ENCODE measurements around the gene LRP2.
"Not testable (repeated sequence)": the region's sequence is repeated elsewhere in the genome, so short reads cannot be mapped to it uniquely, and the experiment has no call there.

Gene LRP2

GRCh38 chr2:169158874-169159273, 203.5 kb downstream of the LRP2 start:
- no peak overlapping the region for H3K4me3 Mint-ChIP-seq
- H3K27me3 Mint-ChIP-seq, result peaks cover 7% of the 10 kb centered on the region
- no peaks in the 10 kb centered on the region for H3K4me1 Mint-ChIP-seq
- H3K27ac Mint-ChIP-seq, result no peak overlapping the region
- H3K36me3 Mint-ChIP-seq, result peaks cover 2% of the 10 kb centered on the region
- peaks cover 3% of the 10 kb centered on the region for H3K9me3 Mint-ChIP-seq

- H3K27ac Mint-ChIP-seq, result no peak overlapping the region
- no peak overlapping the region for H3K4me3 Mint-ChIP-seq
- H3K36me3 Mint-ChIP-seq, result no peaks in the 10 kb centered on the region
- H3K27me3 Mint-ChIP-seq, result no peaks in the 10 kb centered on the region
- no peaks in the 10 kb centered on the region for H3K4me1 Mint-ChIP-seq
- H3K9me3 Mint-ChIP-seq, result no peaks in the 10 kb centered on the region
Observed at GRCh38 chr2:169146220-169146619, 216.1 kb downstream of the LRP2 start.

GRCh38 chr2:169143998-169144397, 218.3 kb downstream of the LRP2 start:
- H3K9me3 Mint-ChIP-seq, result no peaks in the 10 kb centered on the region
- no peaks in the 10 kb centered on the region for H3K4me1 Mint-ChIP-seq
- no peaks in the 10 kb centered on the region for H3K36me3 Mint-ChIP-seq
- H3K27me3 Mint-ChIP-seq, result no peaks in the 10 kb centered on the region
- H3K27ac Mint-ChIP-seq, result no peak overlapping the region
- no peak overlapping the region for H3K4me3 Mint-ChIP-seq

GRCh38 chr2:169141713-169142352, 220.5 kb downstream of the LRP2 start:
- Mint-ChIP-seq H3K4me3 (no peak overlapping the region), H3K27me3 (no peaks in the 10 kb centered on the region), H3K9me3 (no peaks in the 10 kb centered on the region), H3K4me1 (no peaks in the 10 kb centered on the region), H3K36me3 (no peaks in the 10 kb centered on the region), H3K27ac (no peak overlapping the region)

- Mint-ChIP-seq H3K9me3 (no peaks in the 10 kb centered on the region), H3K27me3 (no peaks in the 10 kb centered on the region), H3K4me1 (no peaks in the 10 kb centered on the region), H3K27ac (no peak overlapping the region), H3K4me3 (no peak overlapping the region), H3K36me3 (no peaks in the 10 kb centered on the region)
Observed at GRCh38 chr2:169139993-169140767, 222.2 kb downstream of the LRP2 start.

- H3K27me3 Mint-ChIP-seq, result no peaks in the 10 kb centered on the region
- H3K4me3 Mint-ChIP-seq, result no peak overlapping the region
- H3K4me1 Mint-ChIP-seq, result no peaks in the 10 kb centered on the region
- no peak overlapping the region for H3K27ac Mint-ChIP-seq
- no peaks in the 10 kb centered on the region for H3K36me3 Mint-ChIP-seq
- no peaks in the 10 kb centered on the region for H3K9me3 Mint-ChIP-seq
Observed at GRCh38 chr2:169139145-169139544, 223.2 kb downstream of the LRP2 start.

GRCh38 chr2:169137924-169138323, 224.4 kb downstream of the LRP2 start:
- no peak overlapping the region for H3K27ac Mint-ChIP-seq
- H3K4me3 Mint-ChIP-seq, result no peak overlapping the region
- no peaks in the 10 kb centered on the region for H3K36me3 Mint-ChIP-seq
- no peaks in the 10 kb centered on the region for H3K27me3 Mint-ChIP-seq
- no peaks in the 10 kb centered on the region for H3K4me1 Mint-ChIP-seq
- no peaks in the 10 kb centered on the region for H3K9me3 Mint-ChIP-seq

- Mint-ChIP-seq H3K9me3 (no peaks in the 10 kb centered on the region), H3K27ac (no peak overlapping the region), H3K4me3 (no peak overlapping the region), H3K36me3 (no peaks in the 10 kb centered on the region), H3K4me1 (no peaks in the 10 kb centered on the region), H3K27me3 (no peaks in the 10 kb centered on the region)
Observed at GRCh38 chr2:169136885-169137534, 225.3 kb downstream of the LRP2 start.

- not testable (repeated sequence) for H3K9me3 Mint-ChIP-seq, H3K27ac Mint-ChIP-seq, H3K4me3 Mint-ChIP-seq, H3K36me3 Mint-ChIP-seq, H3K27me3 Mint-ChIP-seq, H3K4me1 Mint-ChIP-seq
Observed at GRCh38 chr2:169136428-169136827, 225.9 kb downstream of the LRP2 start.

GRCh38 chr2:169134272-169134671, 228.1 kb downstream of the LRP2 start:
- not testable (repeated sequence) for H3K4me1 Mint-ChIP-seq, H3K9me3 Mint-ChIP-seq, H3K4me3 Mint-ChIP-seq, H3K36me3 Mint-ChIP-seq, H3K27ac Mint-ChIP-seq, H3K27me3 Mint-ChIP-seq

- Mint-ChIP-seq H3K9me3 (no peaks in the 10 kb centered on the region), H3K27me3 (no peaks in the 10 kb centered on the region), H3K4me1 (no peaks in the 10 kb centered on the region), H3K4me3 (no peak overlapping the region), H3K27ac (no peak overlapping the region), H3K36me3 (no peaks in the 10 kb centered on the region)
Observed at GRCh38 chr2:169131587-169132512, 230.5 kb downstream of the LRP2 start.

- H3K9me3 Mint-ChIP-seq, result no peaks in the 10 kb centered on the region
- no peak overlapping the region for H3K4me3 Mint-ChIP-seq
- H3K27me3 Mint-ChIP-seq, result no peaks in the 10 kb centered on the region
- H3K36me3 Mint-ChIP-seq, result no peaks in the 10 kb centered on the region
- no peak overlapping the region for H3K27ac Mint-ChIP-seq
- no peaks in the 10 kb centered on the region for H3K4me1 Mint-ChIP-seq
Observed at GRCh38 chr2:169129703-169130243, 232.6 kb downstream of the LRP2 start.

- Mint-ChIP-seq H3K27me3 (peaks cover 2% of the 10 kb centered on the region), H3K36me3 (peaks cover 2% of the 10 kb centered on the region), H3K4me1 (peaks cover 4% of the 10 kb centered on the region), H3K27ac (no peak overlapping the region), H3K4me3 (no peak overlapping the region), H3K9me3 (no peaks in the 10 kb centered on the region)
Observed at GRCh38 chr2:169119851-169120250, 242.5 kb downstream of the LRP2 start.

GRCh38 chr2:169119123-169119760, 243.1 kb downstream of the LRP2 start:
- no peak overlapping the region for H3K4me3 Mint-ChIP-seq

GRCh38 chr2:169118060-169118459, 244.3 kb downstream of the LRP2 start:
- Mint-ChIP-seq H3K27me3 (peaks cover under 1% of the 10 kb centered on the region), H3K36me3 (peaks cover 2% of the 10 kb centered on the region), H3K9me3 (no peaks in the 10 kb centered on the region), H3K27ac (no peak overlapping the region), H3K4me1 (peaks cover 4% of the 10 kb centered on the region), H3K4me3 (no peak overlapping the region)

More at GRCh38 chr2:169119123-169119760, 243.1 kb downstream of the LRP2 start:
- Mint-ChIP-seq H3K27ac (no peak overlapping the region), H3K27me3 (peaks cover 2% of the 10 kb centered on the region), H3K36me3 (peaks cover 2% of the 10 kb centered on the region), H3K9me3 (no peaks in the 10 kb centered on the region), H3K4me1 (peaks cover 4% of the 10 kb centered on the region)

Measured in activated naive CD4-positive, alpha-beta T cell treated with anti-CD3 and anti-CD28 coated beads, Interleukin-2, amount 50 U/mL, for 24 hours (primary cell).